NCI-H510A (cell line): ENCODE measurements around the gene KRT13.

Experiments used
- DNase-seq: peaks from one replicate; lab custom pipeline; 2025; lab: John Stamatoyannopoulos, UW

KRT13 gene

GRCh38 chr17:41519501-41520224 lies 14.3 kb upstream of the KRT13 start:
- peak; percentile 32 for DNase-seq

- DNase-seq: no peak
These were observed 13.5 kb upstream of the KRT13 start, which contains the start of gene KRT15 for GRCh38 chr17:41518789-41519449. Gene KRT15 (minus strand): TSS chr17:41518890. CDS start chr17:41518827, 63 bp downstream.

- no peak for DNase-seq
These were observed 12.6 kb upstream of the KRT13 start for GRCh38 chr17:41518031-41518430.

DNA sequence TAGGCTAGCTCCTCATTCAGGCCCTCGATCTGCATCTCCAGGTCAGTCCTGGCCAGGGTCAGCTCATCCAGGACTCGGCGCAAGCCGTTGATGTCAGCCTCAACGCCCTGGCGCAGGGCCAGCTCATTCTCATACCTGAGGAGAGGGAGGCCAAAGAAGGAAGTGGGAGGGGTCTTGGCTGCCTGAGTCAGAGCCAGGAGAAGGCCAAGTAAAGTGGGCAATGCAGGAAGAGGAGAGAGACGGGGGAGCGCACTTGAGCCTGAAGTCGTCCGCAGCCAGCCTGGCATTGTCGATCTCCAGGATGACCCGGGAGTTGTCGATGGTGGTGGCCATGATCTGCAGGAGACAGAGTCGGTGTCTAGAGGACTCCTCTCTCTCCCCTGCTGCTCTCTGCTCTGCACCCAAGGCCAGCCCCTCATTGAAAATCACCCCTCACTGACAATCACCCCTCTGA lies 11.4 kb upstream of the KRT13 start:
- DNase-seq: no peak

GRCh38 chr17:41516147-41516829 lies 10.9 kb upstream of the KRT13 start:
- DNase-seq: no peak

- DNase-seq: no peak
These were observed 7.7 kb upstream of the KRT13 start for GRCh38 chr17:41513168-41513547.

DNA sequence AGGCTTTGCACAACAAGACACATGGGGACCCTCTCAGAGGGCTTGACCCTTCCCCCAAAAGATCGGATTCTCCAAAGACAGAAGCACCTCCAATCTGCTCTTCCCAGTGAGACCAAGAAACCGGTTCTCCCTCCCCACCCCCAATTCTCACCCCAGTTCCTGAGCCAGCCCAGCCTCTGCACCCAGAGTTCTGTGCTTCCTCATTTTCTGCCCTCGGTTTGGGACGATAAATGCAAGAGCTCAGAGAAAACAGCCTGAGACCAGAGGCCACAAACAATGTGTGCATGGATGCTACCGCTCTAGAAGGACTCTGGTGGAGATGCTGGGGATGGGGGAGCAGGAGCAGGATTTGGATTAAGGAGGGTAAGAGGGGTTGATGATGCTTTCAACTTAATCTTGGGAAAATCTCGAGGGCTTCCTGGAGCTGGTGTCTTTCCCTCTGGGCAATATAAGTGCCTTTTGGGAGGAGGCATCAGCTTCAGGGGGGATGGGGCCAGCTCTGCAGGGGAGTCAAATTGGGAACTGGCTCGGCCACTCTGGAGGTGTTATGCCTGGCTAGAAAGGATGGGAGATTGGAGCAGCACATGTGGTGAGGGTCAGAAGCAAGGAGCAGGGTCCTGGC lies 7.2 kb upstream of the KRT13 start:
- no peak for DNase-seq

DNA sequence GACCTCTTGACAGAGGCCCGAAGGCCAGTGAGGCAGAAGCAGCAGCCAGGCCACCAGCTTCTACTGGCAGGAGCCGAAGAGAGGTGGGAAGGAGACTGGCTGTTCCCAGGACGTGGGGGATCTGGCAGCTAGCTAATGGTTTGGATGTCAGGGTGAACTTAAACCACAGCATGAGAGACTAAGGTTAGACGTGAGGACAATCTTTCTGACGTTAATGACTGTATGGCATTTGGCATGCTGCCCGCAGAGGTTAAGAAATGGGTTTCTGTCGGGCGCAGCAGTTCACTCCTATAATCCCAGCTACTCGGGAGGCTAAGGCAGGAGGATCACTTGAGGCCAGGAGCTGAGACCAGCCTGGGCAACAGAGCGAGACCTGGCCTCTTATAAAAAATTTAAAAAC lies 6.3 kb upstream of the KRT13 start:
- no peak for DNase-seq

GRCh38 chr17:41511116-41511515 lies 5.7 kb upstream of the KRT13 start:
- peak; percentile 25 for DNase-seq

GRCh38 chr17:41510251-41511065 lies 5.0 kb upstream of the KRT13 start:
- no peak for DNase-seq

DNA sequence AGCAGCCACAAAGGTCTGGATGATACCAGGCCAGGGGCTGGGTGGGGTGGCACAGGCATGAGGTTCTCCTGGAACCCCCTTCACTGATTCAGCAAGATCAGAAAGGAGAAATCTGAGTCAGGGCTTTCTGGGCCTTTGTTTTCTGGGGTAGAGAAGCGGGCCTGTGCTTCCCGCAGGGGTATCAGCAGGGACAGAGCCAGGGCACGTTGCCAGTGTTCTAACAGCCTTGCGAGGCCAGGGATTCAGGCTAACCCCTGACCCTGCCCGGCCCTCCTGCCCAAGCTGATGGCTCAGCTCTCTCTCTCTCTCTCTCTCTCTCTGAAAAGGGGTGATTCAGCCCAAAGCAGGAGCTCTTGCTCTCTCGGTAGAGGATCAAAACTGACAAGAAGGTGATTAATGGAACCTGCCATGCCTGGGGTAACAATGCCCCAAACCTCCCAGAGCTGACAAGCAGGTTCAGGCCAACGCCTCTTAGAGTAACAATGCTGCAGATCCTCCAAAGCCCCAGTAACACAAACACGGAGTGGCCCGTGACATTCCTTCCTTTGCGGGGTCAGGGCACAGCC lies 2.0 kb upstream of the KRT13 start:
- no peak for DNase-seq

GRCh38 chr17:41505809-41506767 lies 676 bp upstream of the KRT13 start:
- no peak for DNase-seq

DNA sequence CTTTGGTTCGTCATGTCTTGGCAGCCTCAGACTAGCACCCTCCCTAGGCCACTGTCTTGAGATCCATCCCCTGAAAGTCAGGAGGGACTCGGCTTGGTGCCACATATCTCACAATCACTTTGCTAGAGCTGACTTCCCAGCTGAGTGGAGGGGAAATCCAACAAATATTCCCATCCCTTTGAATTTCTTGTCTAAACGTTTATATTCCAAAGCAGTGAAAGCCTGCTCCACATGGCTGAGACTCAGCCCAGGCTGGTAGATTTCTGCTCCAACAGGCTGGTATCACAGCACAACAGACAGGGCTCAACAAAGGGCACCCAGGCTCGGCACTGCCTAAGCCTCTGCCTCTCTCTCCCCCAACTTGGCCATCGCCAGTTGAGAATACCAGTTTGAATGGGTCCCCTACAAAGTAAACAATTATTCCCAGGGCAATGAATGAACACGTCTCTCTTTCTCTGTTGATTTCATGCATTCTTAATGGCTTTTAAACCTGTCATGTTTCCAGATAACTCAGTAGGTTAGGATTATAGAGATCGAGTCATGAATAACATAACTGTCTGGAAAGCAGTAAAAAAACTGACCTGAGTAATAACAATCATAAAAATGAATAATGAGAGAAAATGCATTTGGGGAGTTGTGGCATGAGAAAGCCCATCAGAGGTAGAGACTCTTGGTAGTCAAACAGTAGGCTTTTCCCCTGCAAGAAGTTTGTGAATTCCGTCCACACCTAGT lies 1.0 kb downstream of the KRT13 start:
- no peak for DNase-seq

DNA sequence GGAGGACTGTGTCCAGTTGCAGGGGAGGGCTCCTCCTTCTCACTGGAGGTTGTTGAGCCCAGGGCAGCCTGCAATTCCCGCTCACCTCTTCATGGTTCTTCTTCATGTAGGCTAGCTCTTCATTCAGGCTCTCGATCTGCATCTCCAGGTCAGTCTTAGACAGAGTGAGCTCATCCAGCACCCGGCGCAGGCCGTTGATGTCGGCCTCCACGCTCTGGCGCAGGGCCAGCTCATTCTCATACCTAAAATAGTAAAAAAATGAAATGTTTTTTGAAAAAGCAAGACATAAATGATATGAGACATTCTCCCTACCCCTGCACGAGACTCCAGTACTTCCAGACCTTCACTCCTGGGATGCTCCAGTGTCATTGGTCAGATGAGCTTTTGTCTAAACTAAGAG lies 2.2 kb downstream of the KRT13 start:
- no peak for DNase-seq

- no peak for DNase-seq
These were observed 5.1 kb downstream of the KRT13 start for GRCh38 chr17:41500131-41500911.

DNA sequence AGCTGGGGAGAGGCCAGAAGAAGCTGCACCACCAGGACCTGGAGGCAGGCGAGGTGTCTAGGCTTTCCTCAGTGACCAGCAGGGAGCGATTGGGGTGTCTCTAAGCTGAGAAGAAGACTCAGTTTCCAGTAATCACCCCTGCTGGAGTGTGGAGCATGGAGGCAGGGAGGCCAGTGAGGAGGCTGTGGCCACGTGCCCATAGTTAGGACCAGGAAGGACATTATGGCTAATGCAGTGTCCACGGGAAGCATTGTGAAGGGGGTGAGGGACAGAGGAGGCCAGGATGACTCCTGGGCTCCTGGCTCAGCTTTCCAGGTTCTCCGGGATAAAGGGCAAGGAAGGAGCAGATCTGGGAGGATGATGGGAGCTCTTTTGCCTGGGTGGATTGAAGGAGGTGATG lies 5.7 kb downstream of the KRT13 start:
- DNase-seq: no peak

- DNase-seq: no peak
These were observed 7.1 kb downstream of the KRT13 start for GRCh38 chr17:41498276-41498675.

DNA sequence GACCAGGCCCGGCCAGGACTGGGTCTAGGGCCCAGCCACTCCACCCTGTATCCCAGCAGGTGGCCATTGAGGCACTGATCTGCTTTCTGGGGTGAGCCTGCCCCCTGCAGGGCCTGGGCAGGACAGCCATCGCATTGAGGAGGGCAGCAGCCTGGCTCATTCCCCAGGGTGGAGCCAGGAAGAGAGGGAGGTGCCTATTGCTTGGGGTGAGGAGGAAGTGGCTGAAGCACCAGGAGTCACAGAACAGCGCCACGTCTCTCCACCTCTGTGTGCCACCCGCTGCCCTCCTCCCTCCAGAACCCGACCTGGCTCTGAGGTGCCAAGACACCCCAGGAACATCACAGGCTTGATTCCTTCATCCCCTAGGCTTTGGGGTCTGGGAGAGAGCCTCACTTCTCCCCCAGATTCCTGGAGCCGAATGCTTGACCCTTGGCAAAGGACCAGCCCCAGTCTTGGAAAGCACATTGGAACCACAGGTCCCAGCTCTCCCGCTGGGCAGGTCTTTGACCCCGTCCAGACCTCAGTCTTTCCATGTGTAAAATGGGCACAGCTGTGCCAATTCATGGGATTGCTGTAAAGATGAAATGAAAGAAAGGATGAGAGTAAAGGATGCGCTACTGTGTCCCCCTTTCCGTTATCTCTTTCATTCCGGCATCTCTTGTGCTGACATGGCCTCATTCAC lies 8.5 kb downstream of the KRT13 start:
- peak; percentile 43 for DNase-seq
